Stimulated activated naive CD8-positive, alpha-beta T cell treated with anti-CD3 and anti-CD28 coated beads, Interleukin-15, Interleukin-2, amounts not matched to agents 100 U/mL and 50 U/mL, for 24 hours (primary cell): Measurements from ENCODE around the gene PHAF1.
A peak's percentile ranks its signal among the peaks of the same experiment; 100 is the strongest.

Experiments
- ATAC-seq: fragments of 150-1000 bp; cut with Tn5 transposase; one replicate; pipeline ENCODE4 v1.10.0; 2021
- DNase-seq: peaks from one replicate; pipeline ENCODE4 v3.0.0; 2021

Gene PHAF1

DNA sequence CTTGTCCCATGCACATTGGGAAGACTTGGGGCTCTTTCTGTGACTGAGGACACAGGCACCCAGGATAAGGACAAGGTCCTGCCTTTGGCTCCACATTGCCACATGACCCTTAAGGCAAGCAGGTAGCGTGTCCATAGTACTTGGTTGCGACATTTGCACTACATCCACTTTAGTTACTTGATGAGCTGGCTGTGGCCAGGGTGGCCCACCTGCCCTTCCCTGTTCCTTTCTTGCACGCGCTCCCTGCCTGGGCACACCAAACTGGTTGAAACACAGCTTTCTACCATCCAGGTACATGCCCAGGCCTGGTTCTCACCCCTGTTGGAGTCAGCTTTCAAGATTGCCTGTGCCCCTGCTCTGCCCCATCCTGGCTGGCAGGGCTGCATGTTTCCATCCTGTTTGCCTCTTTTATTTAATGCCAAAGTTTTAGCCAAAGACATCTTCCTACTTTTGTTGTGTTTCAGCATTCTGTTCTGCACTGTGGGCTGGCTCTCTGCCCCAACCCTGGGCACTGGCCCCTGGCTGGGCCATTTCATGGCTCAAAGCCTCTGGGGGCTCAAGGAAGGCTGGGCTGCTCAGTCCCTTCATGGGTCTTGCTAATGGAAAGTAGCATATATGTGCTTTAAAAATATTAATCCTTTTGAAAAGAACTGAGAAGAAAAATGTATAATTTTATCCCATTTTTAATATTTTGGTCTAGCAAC is 37.8 kb downstream of the PHAF1 start:
- ATAC-seq (no peak), DNase-seq (no peak)

GRCh38 chr16:67148221-67148620 is 38.5 kb downstream of the PHAF1 start:
- DNase-seq (no peak), ATAC-seq (no peak)

DNA sequence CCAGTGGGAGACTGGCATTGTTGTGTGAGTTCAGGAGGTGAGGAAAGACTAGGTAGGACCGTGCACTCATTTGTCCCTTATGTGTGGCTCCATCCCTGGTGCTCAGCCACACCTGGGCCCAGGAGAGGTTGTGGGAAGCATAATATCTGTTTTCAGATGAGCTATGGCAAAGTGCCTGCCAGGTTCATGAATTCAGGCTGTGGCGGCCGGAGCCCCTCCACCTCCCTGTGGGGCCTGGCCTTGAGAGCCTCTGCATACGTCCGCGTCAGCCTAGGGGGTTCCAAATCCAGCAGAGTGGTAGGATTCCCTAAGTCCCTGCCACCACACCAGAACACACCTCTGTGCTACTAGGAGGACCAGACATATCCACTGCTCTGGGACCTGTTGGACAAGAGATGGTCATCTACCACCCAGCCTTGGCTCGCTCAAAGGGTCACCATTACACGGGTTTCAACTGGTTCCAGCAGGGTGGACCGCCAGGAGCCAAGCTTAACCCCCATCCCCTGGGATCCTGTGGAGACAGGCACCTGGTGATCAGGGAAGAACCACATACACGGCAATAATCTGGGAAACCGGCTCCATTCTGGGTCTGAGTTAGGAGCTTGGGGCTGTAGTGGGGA is 39.0 kb downstream of the PHAF1 start:
- no peak for ATAC-seq
- no peak for DNase-seq

DNA sequence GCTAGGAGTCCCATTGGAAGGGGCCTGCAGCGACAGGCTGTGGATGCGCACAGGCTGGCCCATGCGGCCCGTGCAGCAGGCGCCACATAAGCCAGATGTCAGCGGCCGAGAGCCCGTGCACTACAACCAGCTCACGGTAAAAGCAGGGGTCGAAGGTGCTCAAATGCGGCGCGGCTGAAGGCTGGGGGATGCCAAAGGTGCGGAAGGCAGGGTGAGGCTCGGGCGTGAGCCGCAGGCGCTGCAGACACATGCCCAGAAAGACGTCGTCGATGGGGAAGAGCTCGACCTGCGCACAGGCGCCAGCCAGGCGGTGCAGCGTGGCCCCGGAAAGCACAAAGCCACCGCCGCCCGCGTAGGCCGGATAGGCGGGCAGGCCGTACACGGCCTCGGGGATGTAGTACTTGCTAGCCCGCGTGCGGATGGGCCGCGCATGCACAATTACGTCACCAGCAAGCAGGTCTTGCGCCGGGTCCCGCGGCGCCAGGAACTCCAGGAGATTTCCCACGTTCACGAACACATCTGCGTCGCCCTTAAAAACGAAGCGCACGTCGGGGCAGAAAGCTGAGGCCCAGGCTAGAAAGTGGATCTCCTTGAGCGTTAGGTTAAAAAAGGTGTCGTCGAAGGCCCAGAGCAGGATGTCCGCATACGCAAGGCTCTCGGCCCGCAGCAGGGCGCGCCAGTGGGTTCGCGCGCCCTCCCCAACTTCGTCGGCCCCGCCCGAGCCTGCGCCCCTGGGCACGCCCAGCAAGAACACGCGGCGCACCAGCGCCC is 39.7 kb downstream of the PHAF1 start:
- DNase-seq: no peak
- no peak for ATAC-seq

- ATAC-seq: peak; percentile 61
- peak; percentile 60 for DNase-seq
Observed at GRCh38 chr16:67150047-67150832, 40.5 kb downstream of the PHAF1 start.

- peak; percentile 45 for ATAC-seq
- DNase-seq: peak; percentile 49
Observed at GRCh38 chr16:67150833-67151396, 41.2 kb downstream of the PHAF1 start, which contains the start of gene B3GNT9. Gene B3GNT9, minus strand, starts transcription at chr16:67150998. Its CDS starts 513 bp downstream, at chr16:67150485.

DNA sequence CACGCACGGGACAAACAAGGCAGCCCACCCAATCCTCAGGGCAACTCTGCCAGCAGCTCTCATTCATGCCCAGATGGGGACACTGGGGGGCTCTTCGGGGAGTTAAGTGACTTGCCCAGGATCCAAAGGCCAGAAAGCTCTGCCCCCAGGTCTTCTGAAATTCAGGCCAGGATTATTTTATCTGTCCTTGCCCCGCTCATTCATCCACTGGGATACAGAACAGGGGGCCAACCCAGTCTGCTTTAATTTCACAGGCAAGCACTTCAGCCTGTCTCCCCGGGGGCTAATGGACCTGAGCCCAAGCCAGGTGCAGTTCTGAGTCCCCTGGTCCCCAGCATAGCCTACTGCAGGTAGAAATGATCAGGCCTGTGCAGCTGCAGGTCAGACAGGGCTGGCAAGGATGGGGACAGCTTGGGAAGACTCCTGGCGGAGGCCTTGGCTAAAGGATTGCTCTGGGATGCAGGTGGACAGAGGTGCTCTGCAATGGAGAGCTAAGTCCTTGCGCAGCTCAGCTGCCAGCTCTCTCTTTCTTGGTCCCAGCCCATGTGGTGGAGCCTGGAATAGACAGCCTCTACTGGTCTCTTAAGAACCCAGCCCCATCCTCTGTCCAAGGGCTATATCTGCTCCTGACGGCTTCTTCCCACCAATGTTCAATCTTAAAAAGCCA is 41.8 kb downstream of the PHAF1 start:
- DNase-seq (no peak), ATAC-seq (no peak)

GRCh38 chr16:67154578-67155294 is 45.0 kb downstream of the PHAF1 start:
- ATAC-seq: no peak

GRCh38 chr16:67155295-67156142 is 45.8 kb downstream of the PHAF1 start:
- peak; percentile 87 for DNase-seq
- ATAC-seq: peak; percentile 44

More at GRCh38 chr16:67154578-67155294, 45.0 kb downstream of the PHAF1 start:
- DNase-seq: no peak

GRCh38 chr16:67156143-67156844 is 46.6 kb downstream of the PHAF1 start:
- no peak for DNase-seq
- ATAC-seq: no peak

- DNase-seq: no peak
- ATAC-seq: no peak
Observed at GRCh38 chr16:67157106-67157748, 47.5 kb downstream of the PHAF1 start.

DNA sequence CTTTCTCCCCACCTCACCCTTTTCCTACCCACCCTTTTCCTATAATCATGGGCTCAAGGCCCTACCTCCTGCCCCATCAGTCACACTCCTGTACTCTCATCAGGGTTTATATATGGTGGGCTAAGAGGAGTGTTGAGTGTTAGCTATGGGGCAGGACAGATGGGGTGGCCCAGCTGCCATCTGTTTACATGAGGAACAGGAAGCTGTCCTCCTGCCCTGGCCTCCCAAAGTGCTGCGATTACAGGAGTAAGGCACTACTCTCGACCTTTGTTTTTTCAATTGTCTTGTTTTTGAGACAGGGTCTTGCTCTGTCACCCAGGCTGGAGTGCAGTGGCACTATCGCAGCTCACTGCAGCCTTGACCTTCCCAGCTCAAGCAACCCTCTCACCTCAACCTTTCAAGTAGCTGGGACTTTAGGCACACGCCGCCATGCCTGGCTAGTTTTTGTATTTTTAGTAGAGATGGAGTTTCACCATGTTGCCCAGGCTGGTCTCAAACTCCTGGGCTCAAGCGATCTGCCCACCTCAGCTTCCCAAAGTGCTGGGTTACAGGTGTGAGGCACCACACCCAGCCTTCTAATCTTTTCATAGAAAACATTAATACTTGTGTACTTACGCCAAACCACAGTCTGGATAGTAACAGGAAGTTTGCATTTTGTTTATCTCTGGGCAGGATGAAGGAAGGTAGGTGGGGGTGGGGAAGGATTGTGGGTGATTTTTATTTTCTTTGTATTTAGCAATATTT is 48.3 kb downstream of the PHAF1 start:
- DNase-seq: no peak
- ATAC-seq: no peak

DNA sequence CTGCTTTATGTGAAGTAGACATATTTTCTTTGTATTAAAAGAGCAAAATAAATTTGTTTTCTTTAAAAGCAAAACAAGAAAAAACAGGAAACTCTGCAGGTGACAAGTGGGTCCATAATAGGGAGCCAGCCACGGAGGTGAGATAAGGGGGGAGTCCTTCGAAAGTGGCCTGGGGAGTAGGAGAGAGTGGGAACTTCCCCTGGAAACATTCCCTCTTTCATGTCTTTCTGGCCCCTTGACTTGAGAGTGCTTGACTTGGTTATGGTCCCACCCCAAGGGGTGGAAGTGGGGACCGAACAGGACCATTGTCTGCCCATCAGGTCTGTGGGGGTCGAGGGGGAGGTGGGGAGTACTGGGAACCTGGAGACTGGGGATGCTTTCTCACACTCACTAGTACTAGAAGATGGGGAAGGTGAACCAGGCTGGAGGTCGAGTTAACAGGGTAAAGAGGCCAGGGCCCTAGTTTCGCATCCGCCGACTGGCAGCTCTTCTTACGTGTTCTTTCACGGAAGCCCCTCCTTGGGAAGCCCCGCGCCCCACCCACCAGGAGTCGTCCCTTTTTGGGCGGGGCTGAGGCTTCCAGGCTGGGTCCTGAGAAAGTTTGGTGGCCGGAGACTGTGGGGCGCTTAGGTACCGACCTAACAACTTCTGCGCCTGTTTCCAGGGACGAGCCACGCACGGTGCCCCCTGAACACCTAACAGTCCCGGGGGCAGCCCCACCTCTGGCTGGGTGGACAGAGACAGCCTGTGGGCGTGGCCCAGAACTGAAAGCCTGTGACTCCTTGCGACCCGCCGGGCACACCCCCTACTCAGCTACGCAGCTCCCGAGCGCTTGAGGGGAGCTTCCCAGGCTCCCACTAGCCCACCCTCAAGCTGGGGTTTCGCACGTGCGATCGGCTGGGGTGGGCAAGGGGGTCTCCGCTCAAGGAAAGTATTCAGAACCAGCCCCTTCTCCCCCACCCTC is 49.2 kb downstream of the PHAF1 start:
- peak; percentile 45 for ATAC-seq
- peak; percentile 84 for DNase-seq

GRCh38 chr16:67161595-67162058 is 51.9 kb downstream of the PHAF1 start:
- DNase-seq (no peak), ATAC-seq (no peak)

DNA sequence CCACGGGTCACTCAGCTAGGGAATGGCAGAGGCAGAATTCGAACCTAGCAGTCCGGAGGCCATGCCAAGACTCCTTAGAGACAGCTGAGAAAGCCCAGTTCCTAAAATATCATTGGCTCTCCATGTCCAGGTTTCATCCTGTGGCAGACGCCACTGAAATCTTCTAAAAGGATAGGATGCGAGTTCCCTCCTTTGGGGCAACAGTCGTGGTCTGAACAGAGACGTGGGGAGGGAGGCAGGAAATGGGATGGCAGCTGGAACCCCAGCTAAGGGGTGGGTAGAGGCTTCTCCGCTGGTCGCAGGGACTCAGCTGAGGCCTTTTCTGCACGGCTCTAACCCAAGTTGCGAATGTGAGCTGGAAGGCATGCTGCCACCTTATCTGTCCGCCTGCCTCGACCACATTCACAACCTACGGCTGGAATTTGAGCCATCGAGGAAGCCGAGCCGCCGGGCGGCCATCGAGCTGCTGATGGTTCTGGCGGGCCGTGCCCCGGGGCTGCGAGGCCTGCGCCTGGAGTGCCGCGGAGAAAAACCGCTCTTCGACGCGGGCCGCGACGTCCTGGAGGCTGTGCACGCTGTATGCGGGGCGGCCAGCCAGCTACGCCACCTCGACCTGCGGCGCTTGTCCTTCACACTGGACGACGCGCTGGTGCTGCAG is 52.9 kb downstream of the PHAF1 start:
- ATAC-seq (no peak), DNase-seq (no peak)
